ENCODE results near the gene TMEM63A.

DNA sequence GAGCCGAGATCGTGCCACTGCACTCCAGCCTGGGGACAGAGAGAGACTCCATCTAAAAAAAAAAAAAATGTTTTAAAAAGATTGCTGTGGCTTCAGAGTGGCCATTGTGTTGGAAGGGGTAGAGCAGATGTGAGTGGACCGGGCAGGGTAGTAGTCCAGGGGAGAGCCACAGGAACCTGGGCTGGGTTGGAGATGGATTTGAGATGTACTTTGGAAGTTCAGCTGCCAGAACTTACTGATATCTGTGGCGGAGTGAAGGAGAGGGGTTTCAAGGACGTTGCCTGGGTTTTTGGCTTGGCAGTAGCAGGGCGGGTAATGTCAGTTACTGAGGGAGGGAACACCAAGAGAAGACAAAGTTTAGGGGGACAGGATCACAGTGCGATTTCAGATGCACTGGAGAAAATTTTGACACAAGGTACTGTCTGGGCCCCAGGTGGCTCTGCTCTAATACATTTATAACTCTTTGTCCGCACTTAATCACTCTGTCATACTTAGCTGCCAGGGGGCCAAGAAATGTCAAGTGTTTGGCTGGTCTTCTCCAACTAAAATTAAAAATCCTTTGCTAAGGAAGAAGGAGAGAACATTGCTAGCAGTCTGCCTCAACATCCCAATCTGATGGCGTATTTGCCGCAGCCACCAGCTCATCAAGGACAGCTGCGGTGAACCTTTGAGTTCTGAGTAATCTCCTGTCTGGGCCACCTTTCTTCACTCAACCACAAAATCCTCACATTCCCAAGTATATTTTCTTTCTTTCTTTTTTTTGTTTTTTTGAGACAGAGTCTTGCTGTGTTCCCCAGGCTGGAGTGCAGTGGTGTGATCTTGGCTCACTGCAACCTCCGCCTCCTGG, 62.6 kb downstream of the TMEM63A start:
- TF ChIP-seq POLR2A (IDR thresholded peaks at IDR 0.05; ENCODE audit: low read depth, low read length) (no peak), POLR2AphosphoS5 (IDR thresholded peaks at IDR 0.05; ENCODE audit: low read length) (no peak), NR2C2 (IDR thresholded peaks at IDR 0.05; ENCODE audit: borderline replicate concordance, control insufficient read depth, insufficient read length, low read depth) (no peak), CTCF (IDR thresholded peaks at IDR 0.05 in 2 of 3, conservative IDR thresholded peaks at IDR 0.05 in 1 of 3; ENCODE audit: control insufficient read depth in 2 of 3, extremely low read depth in 1 of 3, insufficient read depth in 1 of 3, low read depth in 3 of 3, low read length in 3 of 3) (no peak), MTA2 (IDR thresholded peaks at IDR 0.05; ENCODE audit: low read depth) (no peak), TCF7 (IDR thresholded peaks at IDR 0.05; ENCODE audit: borderline replicate concordance) (no peak), ZNF274 (IDR thresholded peaks at IDR 0.05; ENCODE audit: insufficient read depth, insufficient read length) (no peak), TARDBP (IDR thresholded peaks at IDR 0.05; ENCODE audit: borderline replicate concordance) (no peak), EZH2 (IDR thresholded peaks at IDR 0.05; ENCODE audit: borderline replicate concordance, control insufficient read depth, low read depth, low read length) (no peak), CHD2 (IDR thresholded peaks at IDR 0.05; ENCODE audit: borderline replicate concordance, low read depth, low read length) (no peak), GABPA (IDR thresholded peaks at IDR 0.05; ENCODE audit: low read depth) (no peak)
